Hematopoietic multipotent progenitor cell treated with erythropoietin and hydrocortisone succinate and interleukin-3 and kit ligand, for 8 days (in vitro differentiated cells): ENCODE data around the gene HECW1.

ENCODE experiments used
- DNase-seq: peaks from one replicate; pipeline ENCODE4 v3.0.0-alpha.2; 2015

HECW1 gene

GRCh38 chr7:43273939-43274719 is 161.7 kb downstream of the HECW1 start:
- no peak for DNase-seq

- no peak for DNase-seq
These were observed 162.3 kb downstream of the HECW1 start for GRCh38 chr7:43274752-43275151.

GRCh38 chr7:43276547-43276946 is 164.1 kb downstream of the HECW1 start:
- no peak for DNase-seq

- DNase-seq = no peak
These were observed 165.7 kb downstream of the HECW1 start for GRCh38 chr7:43278088-43278644.

- no peak for DNase-seq
These were observed 168.8 kb downstream of the HECW1 start for GRCh38 chr7:43281268-43281667.

GRCh38 chr7:43283706-43284105 is 171.3 kb downstream of the HECW1 start:
- no peak for DNase-seq

- DNase-seq = no peak
These were observed 177.4 kb downstream of the HECW1 start for GRCh38 chr7:43289826-43290225.

DNA sequence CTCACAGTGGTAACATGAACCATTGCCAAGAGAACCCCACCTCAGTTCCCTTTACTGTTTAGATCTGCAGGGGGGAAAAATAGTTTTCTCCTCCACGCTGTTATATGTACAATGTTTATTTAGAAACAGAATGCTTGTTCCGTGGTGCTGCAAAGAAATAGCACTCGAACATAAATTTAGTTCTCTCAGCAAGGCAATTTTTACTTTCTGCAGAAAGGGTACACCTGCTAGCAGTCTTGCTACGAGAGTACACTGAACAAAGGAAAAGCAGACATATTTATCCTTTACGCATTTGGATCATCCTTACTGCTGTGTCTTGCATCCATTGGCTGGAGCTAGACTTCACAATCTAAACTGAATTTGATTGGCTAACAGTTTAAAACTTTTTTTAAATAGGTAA is 178.5 kb downstream of the HECW1 start:
- DNase-seq = no peak

- no peak for DNase-seq
These were observed 179.3 kb downstream of the HECW1 start for GRCh38 chr7:43291789-43292188.

DNA sequence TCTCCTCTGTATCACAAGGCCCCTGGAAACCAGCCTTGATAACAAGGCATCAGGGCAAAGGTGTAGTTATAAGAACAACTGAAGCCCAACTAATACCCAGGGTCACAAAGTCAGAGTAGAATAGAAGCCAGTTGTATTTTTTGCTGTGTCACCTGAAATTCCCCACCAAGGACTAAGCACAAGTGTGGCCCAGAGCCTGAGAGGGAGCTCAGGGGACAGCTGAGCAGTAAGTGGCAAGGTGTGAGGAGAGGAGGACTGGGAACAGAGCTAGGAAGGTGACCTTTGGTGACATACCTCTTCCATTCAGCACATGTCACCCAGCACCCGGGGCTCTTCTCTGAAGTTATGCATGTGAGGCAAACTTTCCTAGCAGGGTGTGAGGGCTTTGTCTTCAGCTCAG is 179.9 kb downstream of the HECW1 start:
- DNase-seq = no peak

DNA sequence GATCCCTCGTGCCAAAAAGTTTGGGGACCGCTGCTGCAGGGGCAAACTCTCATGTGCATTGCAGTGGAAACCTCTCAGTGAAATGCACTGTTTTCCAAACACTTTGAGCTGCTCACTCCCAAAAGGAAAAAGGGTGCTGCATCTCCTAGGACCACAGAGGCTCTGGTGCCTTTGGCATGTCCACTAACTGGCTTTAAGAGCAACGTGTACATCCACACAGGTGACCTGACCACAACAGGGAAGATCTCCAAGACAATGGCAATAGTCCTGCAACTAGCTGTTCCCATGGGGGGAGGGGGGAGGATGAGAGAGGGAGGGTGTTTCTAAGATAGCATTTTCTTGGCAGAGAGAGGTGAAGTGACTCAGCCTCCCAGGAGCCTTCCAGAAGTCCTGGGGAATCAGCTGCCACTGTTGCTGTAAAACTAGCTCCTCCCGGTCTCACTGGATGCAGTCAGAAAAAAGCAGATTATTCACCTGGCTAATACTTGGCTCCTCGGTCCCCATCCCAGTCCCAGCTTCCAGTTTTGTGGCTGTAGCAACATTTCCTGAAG is 181.7 kb downstream of the HECW1 start:
- no peak for DNase-seq

GRCh38 chr7:43295429-43295828 is 183.0 kb downstream of the HECW1 start:
- no peak for DNase-seq

- DNase-seq = no peak
These were observed 183.9 kb downstream of the HECW1 start for GRCh38 chr7:43296306-43296705.

GRCh38 chr7:43298617-43299016 is 186.2 kb downstream of the HECW1 start:
- DNase-seq = no peak

- DNase-seq = no peak
These were observed 187.7 kb downstream of the HECW1 start for GRCh38 chr7:43300121-43300520.

- DNase-seq = no peak
These were observed 189.8 kb downstream of the HECW1 start for GRCh38 chr7:43302211-43302711.

DNA sequence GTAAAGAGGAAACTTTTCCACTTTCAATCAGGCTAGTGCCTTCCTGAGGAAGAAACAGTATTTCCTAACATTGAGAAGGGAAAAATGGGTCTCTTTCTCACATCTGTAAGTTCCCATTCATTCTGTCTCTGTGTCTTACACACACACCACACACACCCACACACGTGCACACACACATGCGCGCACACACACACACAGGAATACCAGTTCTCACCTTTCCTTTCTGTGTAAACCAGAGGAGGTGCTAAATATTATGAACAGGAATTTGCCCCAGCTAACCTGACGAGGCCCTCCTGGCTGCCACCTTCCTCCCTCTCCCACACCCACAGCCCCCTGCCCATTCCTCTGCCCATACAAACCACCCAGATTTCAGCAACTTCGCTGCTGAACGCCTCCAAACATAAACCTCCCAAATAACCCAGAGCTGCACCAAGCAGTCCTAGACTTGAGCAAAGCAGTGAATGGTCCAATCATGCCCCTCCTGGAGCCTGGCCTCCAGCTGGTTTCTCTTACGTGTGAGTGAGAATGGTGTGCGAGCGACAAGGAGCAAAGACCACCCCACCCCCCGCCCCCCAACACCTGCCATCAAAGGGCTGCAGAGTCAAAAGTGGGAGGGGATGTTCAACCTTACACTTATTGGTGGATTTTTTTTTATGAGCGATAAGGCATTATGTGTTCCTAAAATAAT is 190.5 kb downstream of the HECW1 start:
- no peak for DNase-seq

DNA sequence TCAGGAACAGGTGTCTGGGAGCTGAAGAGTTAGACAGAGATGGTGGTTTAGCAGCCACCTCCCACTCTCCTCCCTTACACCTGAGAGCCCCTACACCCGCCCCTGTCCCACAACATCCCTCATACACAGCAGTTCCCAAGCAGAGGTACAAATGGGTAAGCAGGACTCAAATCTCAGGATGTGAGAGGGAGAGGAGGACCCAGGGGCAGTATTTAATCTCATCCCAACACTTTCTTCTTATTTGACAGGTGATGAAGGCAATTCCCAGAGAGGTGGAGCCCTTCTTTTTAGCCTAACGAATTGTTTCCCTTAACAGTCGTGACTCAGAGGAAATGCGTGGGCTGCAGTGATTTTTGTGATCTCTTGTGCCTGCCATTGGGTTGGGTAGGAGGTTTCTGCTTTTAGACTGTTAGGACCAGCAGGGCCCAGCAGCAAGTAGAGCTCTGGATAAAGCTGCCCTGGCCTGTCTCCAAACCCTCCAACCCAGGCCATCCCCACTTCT is 191.3 kb downstream of the HECW1 start:
- no peak for DNase-seq

- no peak for DNase-seq
These were observed 194.0 kb downstream of the HECW1 start for GRCh38 chr7:43306404-43306803.

DNA sequence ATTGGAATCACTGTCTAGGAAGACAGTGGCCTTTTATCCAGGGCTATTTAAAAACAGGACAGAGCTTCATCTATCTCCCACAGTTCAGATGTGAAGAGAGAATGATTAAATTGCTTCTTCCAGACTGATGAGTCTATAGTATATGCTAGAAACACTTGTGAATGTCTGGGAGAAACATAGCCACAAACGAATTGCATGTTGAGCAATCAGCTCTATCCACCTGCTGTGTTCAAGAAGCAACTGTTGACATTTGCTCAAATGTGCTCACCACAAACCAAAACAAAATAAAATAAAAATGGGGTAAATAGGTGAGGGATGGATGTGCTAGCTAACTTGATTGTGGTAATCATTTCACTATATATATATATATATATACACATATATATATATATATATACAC is 195.1 kb downstream of the HECW1 start:
- no peak for DNase-seq

- no peak for DNase-seq
These were observed 196.7 kb downstream of the HECW1 start for GRCh38 chr7:43308913-43309705.

- DNase-seq = no peak
These were observed 197.2 kb downstream of the HECW1 start for GRCh38 chr7:43309706-43310022.

- DNase-seq = no peak
These were observed 198.6 kb downstream of the HECW1 start for GRCh38 chr7:43311052-43311451.
